Fibroblast of mammary gland (primary cell): ENCODE measurements around the gene DGKB.

Experiments used
- DNase-seq: peaks from one replicate; pipeline ENCODE4 v3.0.0-alpha.2; 2010; ENCODE audit warnings: low read depth
- H3K4me3 ChIP-seq: 2 replicates; pipeline ENCODE4 v1.5.1; 2011; ENCODE audit warnings: low read depth, mild to moderate bottlenecking, low read length, moderate library complexity; ENCODE audit not compliant: control insufficient read depth
- TF ChIP-seq, protein P1 (sequence below): conservative IDR thresholded peaks from 2 replicates; pipeline ENCODE4 v1.5.1; 2011; ENCODE audit warnings: low read depth, low read length, inconsistent platforms; ENCODE audit not compliant: control insufficient read depth, insufficient read depth

The DGKB gene

DNA sequence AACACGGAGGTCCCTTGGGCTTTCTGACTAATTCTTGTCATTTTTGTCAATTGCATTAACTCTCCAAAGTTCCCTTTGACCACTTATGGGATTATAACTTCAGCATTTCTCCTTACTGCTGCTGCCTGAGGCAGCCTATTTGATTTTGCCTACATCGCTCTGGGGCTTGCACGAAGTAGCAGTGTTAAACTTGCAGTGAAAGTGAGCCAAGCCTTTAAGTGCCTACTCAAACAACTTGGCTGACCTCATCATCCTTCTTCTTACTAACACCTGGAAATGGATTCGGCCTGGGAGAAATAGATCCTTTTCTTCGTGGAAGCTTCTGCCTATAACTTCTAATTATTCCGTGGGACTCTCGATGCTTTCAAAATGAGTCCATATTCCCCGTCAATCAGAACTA, 76.6 kb downstream of the DGKB start:
- no peak overlapping the region for H3K4me3 ChIP-seq
- DNase-seq: no peak
- TF ChIP-seq, protein P1, sequence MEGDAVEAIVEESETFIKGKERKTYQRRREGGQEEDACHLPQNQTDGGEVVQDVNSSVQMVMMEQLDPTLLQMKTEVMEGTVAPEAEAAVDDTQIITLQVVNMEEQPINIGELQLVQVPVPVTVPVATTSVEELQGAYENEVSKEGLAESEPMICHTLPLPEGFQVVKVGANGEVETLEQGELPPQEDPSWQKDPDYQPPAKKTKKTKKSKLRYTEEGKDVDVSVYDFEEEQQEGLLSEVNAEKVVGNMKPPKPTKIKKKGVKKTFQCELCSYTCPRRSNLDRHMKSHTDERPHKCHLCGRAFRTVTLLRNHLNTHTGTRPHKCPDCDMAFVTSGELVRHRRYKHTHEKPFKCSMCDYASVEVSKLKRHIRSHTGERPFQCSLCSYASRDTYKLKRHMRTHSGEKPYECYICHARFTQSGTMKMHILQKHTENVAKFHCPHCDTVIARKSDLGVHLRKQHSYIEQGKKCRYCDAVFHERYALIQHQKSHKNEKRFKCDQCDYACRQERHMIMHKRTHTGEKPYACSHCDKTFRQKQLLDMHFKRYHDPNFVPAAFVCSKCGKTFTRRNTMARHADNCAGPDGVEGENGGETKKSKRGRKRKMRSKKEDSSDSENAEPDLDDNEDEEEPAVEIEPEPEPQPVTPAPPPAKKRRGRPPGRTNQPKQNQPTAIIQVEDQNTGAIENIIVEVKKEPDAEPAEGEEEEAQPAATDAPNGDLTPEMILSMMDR: no peak

GRCh38 chr7:14822481-14822854, 80.1 kb downstream of the DGKB start:
- TF ChIP-seq, protein P1: no peak
- H3K4me3 ChIP-seq: no peak overlapping the region
- no peak for DNase-seq

DNA sequence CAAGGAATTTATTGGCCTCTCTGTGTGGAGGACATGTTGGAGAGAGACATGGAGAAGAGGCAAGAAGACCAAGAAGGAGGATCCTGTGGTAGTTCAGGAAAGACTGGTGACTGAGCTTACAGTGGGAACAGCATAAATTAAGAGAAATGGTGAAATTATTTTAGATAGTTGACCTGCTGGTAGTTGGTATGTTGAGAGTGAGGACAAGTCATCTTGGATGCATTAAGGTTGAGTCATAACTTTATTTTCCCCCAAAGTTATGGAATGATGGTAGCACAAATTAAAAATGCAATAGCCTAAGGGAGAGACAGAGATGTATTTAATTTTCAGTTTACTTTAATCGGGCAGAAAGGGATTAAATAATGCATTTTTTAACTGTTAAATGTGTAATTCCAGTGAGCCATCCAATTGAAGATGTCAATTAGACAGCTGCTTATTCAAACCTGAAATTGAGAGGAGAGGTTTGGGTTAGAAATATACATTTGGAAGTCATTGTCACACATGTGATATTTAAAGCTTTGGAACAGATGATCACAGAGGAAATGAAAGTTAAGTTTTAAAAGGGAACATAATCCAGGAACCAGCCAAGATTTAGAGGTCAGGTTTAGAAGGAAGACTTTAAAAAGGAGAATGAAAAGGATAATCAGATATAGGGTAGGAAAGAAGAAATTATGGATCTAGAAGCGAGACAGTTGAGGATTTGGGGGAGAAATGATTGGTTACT, 80.6 kb downstream of the DGKB start:
- TF ChIP-seq, protein P1: no peak
- peak; percentile 41 for DNase-seq

GRCh38 chr7:14818871-14819270, 83.7 kb downstream of the DGKB start:
- no peak for DNase-seq
- no peak overlapping the region for H3K4me3 ChIP-seq
- TF ChIP-seq, protein P1: no peak

More for the DNA sequence above, 80.6 kb downstream of the DGKB start:
- H3K4me3 ChIP-seq: no peak overlapping the region

DNA sequence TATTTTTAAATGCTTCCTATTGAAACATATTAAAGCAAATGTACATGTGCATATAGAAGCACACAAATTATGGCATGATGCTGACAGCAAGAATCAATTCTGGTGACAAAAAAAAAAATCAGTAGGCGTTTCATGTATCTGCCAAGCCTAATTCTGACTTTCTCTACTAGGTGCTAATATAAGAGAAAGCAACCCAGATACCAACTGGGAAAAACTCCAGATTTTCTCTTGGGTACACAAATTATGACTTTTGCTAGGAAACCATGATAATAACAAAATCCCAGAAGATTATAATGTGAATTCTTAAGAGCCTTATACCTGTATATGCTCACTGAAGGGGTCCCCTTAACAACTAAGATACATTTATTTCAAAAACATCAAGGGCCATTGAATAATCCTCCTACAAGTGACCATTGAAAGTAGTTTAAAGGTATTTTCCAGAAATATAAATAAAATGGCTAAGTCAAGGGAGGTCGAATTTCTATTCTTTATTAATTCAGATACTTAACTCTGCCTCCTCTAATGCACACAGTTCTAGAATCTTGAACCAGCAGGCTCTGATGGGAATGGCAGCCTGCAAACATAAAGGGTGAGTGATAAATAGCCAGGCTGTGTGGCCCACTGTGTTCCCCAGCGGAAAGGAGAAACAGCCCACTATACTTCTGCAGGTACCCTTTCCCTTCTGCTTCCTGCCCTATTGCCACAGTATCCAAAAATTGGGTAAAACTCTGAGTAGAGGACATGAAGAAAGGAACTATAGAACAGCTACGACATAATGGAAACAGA, 84.5 kb downstream of the DGKB start:
- no peak for DNase-seq
- H3K4me3 ChIP-seq: no peak overlapping the region
- TF ChIP-seq, protein P1: no peak

GRCh38 chr7:14807507-14807906, 95.0 kb downstream of the DGKB start:
- H3K4me3 ChIP-seq: no peak overlapping the region
- DNase-seq: no peak
- TF ChIP-seq, protein P1: no peak
